ENCODE measurements around the gene CASP5. TPM values are rescaled to one million over a fixed set of nuclear protein-coding genes. Genes with fewer than 3 reads are reported as not detected.
A peak's percentile ranks its signal among the peaks of the same experiment; 100 is the strongest.

Gene CASP5
- total RNA-seq, 2 donors from 2014 or later = not detected

GRCh38 chr11:104957280-104957679 is 65.7 kb downstream of the CASP5 start:
- Histone ChIP-seq H3K9me3 (no peaks in the 10 kb centered on the region), H3K4me1 (replicated peaks) (no peaks in the 10 kb centered on the region), H3K36me3 (no peaks in the 10 kb centered on the region), H3K27me3 (replicated peaks; ENCODE audit: insufficient read depth) (no peaks in the 10 kb centered on the region), H3K4me3 (no peak overlapping the region), H3K27ac (no peak overlapping the region)
- DNase-seq (ENCODE audit: low spot score) = no peak
- intact Hi-C loops (cut with DNase I) = no loop called here
- 96% methylated on average over 3 of the region's 3 CpGs for WGBS
- TF ChIP-seq POLR2AphosphoS5 (IDR thresholded peaks at IDR 0.05) = no peak
- TF ChIP-seq POLR2A (IDR thresholded peaks at IDR 0.05) = no peak
- TF ChIP-seq, protein P1, sequence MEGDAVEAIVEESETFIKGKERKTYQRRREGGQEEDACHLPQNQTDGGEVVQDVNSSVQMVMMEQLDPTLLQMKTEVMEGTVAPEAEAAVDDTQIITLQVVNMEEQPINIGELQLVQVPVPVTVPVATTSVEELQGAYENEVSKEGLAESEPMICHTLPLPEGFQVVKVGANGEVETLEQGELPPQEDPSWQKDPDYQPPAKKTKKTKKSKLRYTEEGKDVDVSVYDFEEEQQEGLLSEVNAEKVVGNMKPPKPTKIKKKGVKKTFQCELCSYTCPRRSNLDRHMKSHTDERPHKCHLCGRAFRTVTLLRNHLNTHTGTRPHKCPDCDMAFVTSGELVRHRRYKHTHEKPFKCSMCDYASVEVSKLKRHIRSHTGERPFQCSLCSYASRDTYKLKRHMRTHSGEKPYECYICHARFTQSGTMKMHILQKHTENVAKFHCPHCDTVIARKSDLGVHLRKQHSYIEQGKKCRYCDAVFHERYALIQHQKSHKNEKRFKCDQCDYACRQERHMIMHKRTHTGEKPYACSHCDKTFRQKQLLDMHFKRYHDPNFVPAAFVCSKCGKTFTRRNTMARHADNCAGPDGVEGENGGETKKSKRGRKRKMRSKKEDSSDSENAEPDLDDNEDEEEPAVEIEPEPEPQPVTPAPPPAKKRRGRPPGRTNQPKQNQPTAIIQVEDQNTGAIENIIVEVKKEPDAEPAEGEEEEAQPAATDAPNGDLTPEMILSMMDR (IDR thresholded peaks at IDR 0.05) = no peak

DNA sequence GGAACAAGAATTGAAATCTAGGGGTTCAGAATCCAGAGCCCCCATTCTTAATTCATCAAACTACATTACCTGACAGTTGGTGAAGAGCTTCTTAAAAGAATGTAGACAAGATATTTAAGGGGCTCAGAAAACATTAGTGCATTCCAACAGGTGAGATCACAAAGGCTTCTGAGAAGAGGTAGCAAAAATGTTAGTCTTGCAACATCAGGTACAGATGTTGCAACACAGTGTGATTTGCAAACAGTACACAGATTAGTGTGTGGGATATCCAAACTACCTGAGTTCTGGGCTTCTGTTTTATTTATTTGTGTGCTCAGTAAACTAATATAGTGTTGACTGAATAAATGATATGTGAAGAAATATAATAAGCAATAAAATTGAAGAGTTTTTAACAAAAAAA is 66.4 kb downstream of the CASP5 start:
- Histone ChIP-seq H3K4me3 (no peak overlapping the region), H3K4me1 (replicated peaks) (no peaks in the 10 kb centered on the region), H3K9me3 (no peaks in the 10 kb centered on the region), H3K27ac (no peak overlapping the region), H3K27me3 (replicated peaks; ENCODE audit: insufficient read depth) (no peaks in the 10 kb centered on the region), H3K36me3 (no peaks in the 10 kb centered on the region)
- intact Hi-C loops (cut with DNase I) = no loop called here
- TF ChIP-seq, protein P1 (IDR thresholded peaks at IDR 0.05) = no peak
- TF ChIP-seq POLR2AphosphoS5 (IDR thresholded peaks at IDR 0.05) (no peak), POLR2A (IDR thresholded peaks at IDR 0.05) (no peak)
- DNase-seq (ENCODE audit: low spot score) = peak; percentile 19

GRCh38 chr11:104946907-104947306 is 76.1 kb downstream of the CASP5 start:
- no peak for DNase-seq (ENCODE audit: low spot score)
- Histone ChIP-seq H3K27me3 (replicated peaks; ENCODE audit: insufficient read depth) (no peaks in the 10 kb centered on the region), H3K27ac (no peak overlapping the region), H3K36me3 (peaks cover 0 to 5% of the 10 kb centered on the region in 2 donors), H3K4me3 (no peak overlapping the region), H3K4me1 (replicated peaks) (no peaks in the 10 kb centered on the region), H3K9me3 (no peaks in the 10 kb centered on the region)
- 30% methylated on average over 2 of the region's 2 CpGs for WGBS
- intact Hi-C loops (cut with DNase I) = no loop called here
- TF ChIP-seq POLR2A (IDR thresholded peaks at IDR 0.05) (no peak), POLR2AphosphoS5 (IDR thresholded peaks at IDR 0.05) (no peak)
- TF ChIP-seq, protein P1 (IDR thresholded peaks at IDR 0.05) = peak in 3 of 4 experiments; percentile 39 to 46 (median 43)

Other genes with a start within 250 kb of the CASP5 start
- under 1 TPM; 0.85 to 0.96 TPM for gene CASP12, start 124.7 kb downstream of the CASP5 start, total RNA-seq
- 10 to 100 TPM; 43.9 to 49.8 TPM for gene CASP4, start 54.6 kb downstream of the CASP5 start, total RNA-seq
- 10 to 100 TPM in 1 of 2 donors, 1 to 10 TPM in 1; 3.5 to 20.1 TPM for gene CASP1, start 12.0 kb upstream of the CASP5 start, total RNA-seq
- gene CARD16, start 22.2 kb upstream of the CASP5 start, total RNA-seq = 1 to 10 TPM; 6.7 to 7.9 TPM
- not detected for gene CARD18, start 116.6 kb upstream of the CASP5 start, total RNA-seq